Testis (tissue), 3 donors: Measurements from ENCODE around the gene TTBK1. TPM values are rescaled to one million over a fixed set of nuclear protein-coding genes. Genes with fewer than 3 reads are reported as not detected.

ENCODE experiments used
- DNase-seq: peaks from one replicate; pipeline ENCODE4 v3.0.0-alpha.2; 2019
- H3K27ac ChIP-seq, 2 donors: fragments of 200-600 bp; sonication (generic); one replicate each; pipeline ENCODE4 v1.5.1; 2019
- H3K27me3 ChIP-seq: fragments of 200-600 bp; sonication (generic); one replicate; pipeline ENCODE4 v1.5.1; 2019
- H3K36me3 ChIP-seq: fragments of 200-600 bp; sonication (generic); one replicate; pipeline ENCODE4 v1.5.1; 2017; ENCODE audit warnings: low read depth; ENCODE audit errors: missing control alignments
- H3K4me1 ChIP-seq: fragments of 200-600 bp; sonication (generic); one replicate; pipeline ENCODE4 v1.5.1; 2019
- H3K4me3 ChIP-seq, 2 donors: fragments of 200-600 bp; sonication (generic); one replicate each; pipeline ENCODE4 v1.5.1; 2017 to 2019
- H3K9me3 ChIP-seq: fragments of 200-600 bp; sonication (generic); one replicate; pipeline ENCODE4 v1.5.1; 2017
- CTCF ChIP-seq, 3 experiments: fragments of 450-650 bp in 2 of 3; fragments of 200-600 bp in 1 of 3; sonication (generic) in 1 of 3; IDR thresholded peaks; one replicate each; pipeline ENCODE4 v1.5.1; 2016 to 2019; ENCODE audit warnings: antibody characterized with exemption in 3 of 3, mild to moderate bottlenecking in 2 of 3, moderate library complexity in 1 of 3
- POLR2A ChIP-seq: fragments of 450-650 bp; IDR thresholded peaks from one replicate; pipeline ENCODE4 v1.6.1; 2017; ENCODE audit warnings: antibody characterized with exemption, mild to moderate bottlenecking, moderate library complexity
- WGBS, 2 donors: methylation state at CpG; one replicate each; pipeline ENCODE4 v1.1.5; 2018; 5-methylcytosine and 5-hydroxymethylcytosine counted together
- intact Hi-C: fragments of 100-400 bp; cut with DNase I; formaldehyde crosslinking; loops from one replicate; pipeline ENCODE4 v1.15.1; 2023; ENCODE audit warnings: low total_unique reads
- polyA plus RNA-seq: library from polyadenylated mRNA; stranded (reverse); fragments of 350-450 nt; fragmentation: Illumina TruSeq; extraction: RNeasy Lipid Tissue Mini Kit (QIAGEN cat#74804); gene quantifications from one replicate; pipeline ENCODE4 v1.2.3, GENCODE V29; 2014; ENCODE audit warnings: low read depth, low replicate concordance; ENCODE audit not compliant: insufficient read depth
- total RNA-seq, 2 donors: library from RNA; depleted of rRNA; stranded (reverse); fragments of >200 nt; gene quantifications; one replicate each; pipeline ENCODE4 v1.2.3, GENCODE V29; 2016

Gene TTBK1
- total and polyA plus RNA-seq, 3 donors from 2014 or later, result 2.2 to 2.6 (median 2.3) TPM

- H3K4me1 ChIP-seq, result peaks cover 6% of the 10 kb centered on the region
- intact Hi-C loops, result loop anchor here (10.0 kb wide), 1 partner anchor 259 kb away; the partner anchor contains the start of genes LRRC73, POLR1C and YIPF3
These were observed 12.2 kb downstream of the TTBK1 start for GRCh38 chr6:43255408-43256054.

GRCh38 chr6:43256670-43257366, 13.5 kb downstream of the TTBK1 start:
- Histone ChIP-seq H3K4me3 (no peak overlapping the region), H3K9me3 (no peaks in the 10 kb centered on the region), H3K27ac (no peak overlapping the region), H3K36me3 (no peaks in the 10 kb centered on the region), H3K27me3 (no peaks in the 10 kb centered on the region), H3K4me1 (no peaks in the 10 kb centered on the region)
- TF ChIP-seq CTCF (IDR thresholded peaks at IDR 0.05) (no peak), POLR2A (no peak)
- no peak for DNase-seq
- intact Hi-C loops, result loop anchor here (10.0 kb wide), 1 partner anchor 258 kb away; the partner anchor contains the start of genes LRRC73, POLR1C and YIPF3
- 85 to 87% methylated on average over 9 of the region's 9 CpGs for WGBS, 2 donors

More at GRCh38 chr6:43255408-43256054, 12.2 kb downstream of the TTBK1 start:
- no peak overlapping the region for H3K27ac ChIP-seq
- DNase-seq, result no peak
- TF ChIP-seq CTCF (IDR thresholded peaks at IDR 0.05) (no peak), POLR2A (no peak)
- no peaks in the 10 kb centered on the region for H3K27me3 ChIP-seq
- H3K36me3 ChIP-seq, result no peaks in the 10 kb centered on the region
- H3K9me3 ChIP-seq, result no peaks in the 10 kb centered on the region
- no peak overlapping the region for H3K4me3 ChIP-seq
- WGBS, 2 donors, result 85 to 89% methylated on average over 11 of the region's 11 CpGs

GRCh38 chr6:43257367-43258145, 14.3 kb downstream of the TTBK1 start:
- no peak for DNase-seq
- no peak for TF ChIP-seq POLR2A
- TF ChIP-seq CTCF (IDR thresholded peaks at IDR 0.05), result no peak
- WGBS, 2 donors, result 79 to 87% methylated on average over 12 of the region's 12 CpGs
- Histone ChIP-seq H3K27me3 (no peaks in the 10 kb centered on the region), H3K27ac (no peak overlapping the region), H3K4me1 (no peaks in the 10 kb centered on the region), H3K4me3 (no peak overlapping the region), H3K9me3 (no peaks in the 10 kb centered on the region), H3K36me3 (no peaks in the 10 kb centered on the region)
- intact Hi-C loops, result loop anchor here (10.0 kb wide), 1 partner anchor 257 kb away; the partner anchor contains the start of genes LRRC73, POLR1C and YIPF3

- no peak overlapping the region for H3K4me3 ChIP-seq
- H3K9me3 ChIP-seq, result no peaks in the 10 kb centered on the region
- DNase-seq, result no peak
- intact Hi-C loops, result loop anchor here (10.0 kb wide), 1 partner anchor 257 kb away; the partner anchor contains the start of genes LRRC73, POLR1C and YIPF3
- no peaks in the 10 kb centered on the region for H3K27me3 ChIP-seq
- H3K27ac ChIP-seq, result no peak overlapping the region
- no peaks in the 10 kb centered on the region for H3K36me3 ChIP-seq
- H3K4me1 ChIP-seq, result no peaks in the 10 kb centered on the region
- 77 to 79% methylated on average over 4 of the region's 4 CpGs for WGBS, 2 donors
- no peak for TF ChIP-seq POLR2A
- no peak for TF ChIP-seq CTCF (IDR thresholded peaks at IDR 0.05)
These were observed 14.9 kb downstream of the TTBK1 start for GRCh38 chr6:43258180-43258579.
